Stimulated activated CD4-positive, alpha-beta T cell treated with anti-CD3 and anti-CD28 coated beads, Interleukin-1b, Interleukin-23, amount 100 ng/mL, for 48 hours (primary cell): ENCODE results near the gene TACSTD2.
"Not testable (repeated sequence)": the region's sequence is repeated elsewhere in the genome, so short reads cannot be mapped to it uniquely, and the experiment has no call there.

ENCODE experiments used
- DNase-seq: peaks from one replicate; pipeline ENCODE4 v3.0.0-alpha.2; 2020

The TACSTD2 gene

DNA sequence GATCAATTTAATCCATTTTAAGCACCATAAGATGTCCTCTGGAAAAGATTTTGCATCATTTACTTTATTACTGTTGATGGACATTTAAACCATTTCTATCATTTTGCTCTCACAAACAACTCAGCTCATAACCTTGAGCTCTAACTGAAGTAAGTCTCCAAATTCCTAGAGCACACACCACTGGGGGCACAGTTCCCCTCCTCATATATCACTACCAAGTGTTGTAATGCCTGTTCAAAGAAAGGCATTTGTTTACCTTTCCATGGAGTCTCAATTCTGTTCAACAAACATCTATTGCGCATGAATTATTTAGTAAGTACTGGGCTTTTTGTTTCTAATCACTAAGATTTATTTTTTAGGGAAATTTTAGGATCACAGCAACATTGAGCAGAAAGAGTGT, 21.7 kb downstream of the TACSTD2 start:
- DNase-seq = no peak

DNA sequence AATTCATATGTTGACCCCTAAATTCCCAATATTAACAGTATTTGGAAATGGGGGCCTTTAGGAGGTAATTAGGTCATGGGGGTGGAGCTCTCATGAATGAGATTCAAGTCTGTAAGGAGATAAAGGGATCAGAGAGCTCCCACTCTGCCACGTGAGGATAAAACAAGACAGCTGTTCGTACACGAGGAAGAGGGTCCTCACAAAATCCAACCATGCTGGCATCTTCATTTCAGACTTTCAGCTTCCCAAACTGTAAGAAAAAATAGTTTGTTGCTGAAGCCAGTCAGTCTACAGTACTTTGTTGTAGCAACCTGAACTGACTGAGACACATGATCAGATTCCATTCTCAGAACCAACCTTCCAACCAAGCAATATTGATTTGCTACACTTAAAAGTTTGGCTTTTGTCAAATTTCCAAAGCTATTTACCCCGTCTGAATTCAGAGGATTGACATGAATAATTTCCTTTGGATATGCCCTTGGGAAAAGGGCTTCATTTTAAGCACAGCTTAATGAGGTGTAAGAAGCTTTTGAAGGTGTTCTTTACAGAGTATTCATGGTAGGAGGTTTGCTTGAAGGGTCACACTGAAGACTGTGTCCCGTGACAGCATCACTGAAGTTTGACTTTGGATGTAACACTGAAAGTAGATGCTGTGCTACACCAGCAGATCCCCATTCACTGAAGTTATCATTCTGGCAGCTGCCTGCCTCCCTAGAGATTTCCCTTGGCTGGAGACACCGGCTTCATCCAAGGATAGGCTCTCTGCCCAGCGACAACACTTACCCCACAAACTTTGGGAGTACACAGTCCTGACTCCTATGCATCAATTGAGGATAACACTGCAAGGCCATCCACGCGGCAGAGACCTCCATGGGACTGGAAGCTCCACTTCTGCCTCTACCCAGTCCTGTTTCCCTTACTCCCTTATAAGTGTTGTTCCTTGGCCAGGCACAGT, 25.6 kb downstream of the TACSTD2 start:
- DNase-seq = no peak

DNA sequence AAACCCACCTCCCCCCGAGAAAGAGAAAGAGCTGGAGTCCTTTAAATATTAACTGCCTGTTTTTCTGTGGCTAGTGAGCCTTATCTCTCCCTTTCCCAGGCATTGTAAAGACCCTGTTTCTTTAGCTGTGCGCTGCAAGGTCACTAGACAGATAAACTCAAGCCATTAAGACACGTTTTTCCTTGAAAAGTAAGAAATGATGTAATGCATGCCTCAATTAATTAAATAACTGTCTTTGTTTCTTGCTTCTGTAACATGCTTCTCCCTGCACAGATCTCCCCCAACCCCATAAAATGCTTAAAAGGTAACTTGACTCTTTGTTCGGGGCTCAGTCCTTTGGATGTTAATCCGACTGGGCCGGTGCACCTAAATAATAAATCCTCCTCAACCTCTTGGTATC, 27.8 kb downstream of the TACSTD2 start:
- not testable (repeated sequence) for DNase-seq

DNA sequence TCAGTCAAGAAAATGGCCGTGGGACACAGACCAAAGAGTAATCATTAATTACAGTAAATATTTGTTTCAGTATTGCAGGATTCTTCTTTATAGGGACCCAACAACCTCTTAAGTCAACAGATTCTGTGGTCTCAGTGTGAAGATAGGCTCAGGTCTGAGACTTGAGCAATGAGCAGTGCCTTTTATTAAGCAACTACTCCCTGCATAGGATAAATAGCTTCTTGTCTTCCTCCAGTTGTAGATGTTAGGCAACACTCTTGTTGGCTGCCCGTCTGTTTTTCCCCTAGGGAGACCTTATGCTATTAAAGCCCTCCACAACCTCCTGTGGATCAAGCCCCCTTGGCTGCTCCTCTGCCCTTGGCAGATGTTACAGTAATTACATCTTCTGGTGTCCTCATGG, 28.7 kb downstream of the TACSTD2 start:
- no peak for DNase-seq

DNA sequence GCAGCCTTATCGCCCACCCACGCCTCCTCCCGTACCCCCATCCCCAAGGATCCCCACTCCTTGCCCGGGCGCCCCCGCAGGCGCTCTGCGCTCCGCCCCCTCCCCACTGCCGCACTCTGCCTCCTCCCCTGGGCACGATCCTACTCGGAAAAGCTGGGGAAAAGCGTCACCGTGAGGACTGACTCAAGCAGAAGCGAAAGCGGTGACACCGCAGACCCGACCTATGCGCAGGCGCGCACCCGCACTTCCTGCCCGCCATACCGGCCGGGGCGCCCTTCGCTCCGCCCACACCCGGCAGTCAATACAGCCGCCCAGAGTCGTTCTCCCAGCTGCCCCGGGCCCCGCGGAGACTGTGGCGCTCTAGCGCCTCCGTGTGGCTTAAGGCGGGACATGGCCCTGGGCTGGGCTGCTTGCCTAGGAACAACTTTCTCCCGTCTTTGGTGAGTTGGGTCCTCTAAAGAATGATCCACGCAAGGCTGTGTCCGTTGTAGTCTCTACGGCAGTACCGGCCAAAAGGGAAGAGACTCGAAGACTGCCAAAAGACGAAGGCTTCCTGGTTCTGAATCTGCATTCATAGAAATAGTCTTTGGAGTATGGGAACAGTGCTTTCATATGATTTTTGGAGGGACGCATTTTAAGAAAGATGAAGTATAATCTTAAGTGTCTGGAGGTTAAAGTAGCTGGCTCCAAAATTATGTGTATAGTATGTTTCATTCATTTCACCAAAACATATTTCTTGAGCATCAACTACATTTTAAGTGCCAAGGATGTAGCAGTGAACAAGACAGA, 30.3 kb downstream of the TACSTD2 start, which contains the start of gene OMA1:
TSS of gene OMA1 (minus strand) at position 207 of the 789 bp plus-strand sequence. CDS start 7,432 bp downstream, outside the sequence.
- DNase-seq = peak; percentile 97

DNA sequence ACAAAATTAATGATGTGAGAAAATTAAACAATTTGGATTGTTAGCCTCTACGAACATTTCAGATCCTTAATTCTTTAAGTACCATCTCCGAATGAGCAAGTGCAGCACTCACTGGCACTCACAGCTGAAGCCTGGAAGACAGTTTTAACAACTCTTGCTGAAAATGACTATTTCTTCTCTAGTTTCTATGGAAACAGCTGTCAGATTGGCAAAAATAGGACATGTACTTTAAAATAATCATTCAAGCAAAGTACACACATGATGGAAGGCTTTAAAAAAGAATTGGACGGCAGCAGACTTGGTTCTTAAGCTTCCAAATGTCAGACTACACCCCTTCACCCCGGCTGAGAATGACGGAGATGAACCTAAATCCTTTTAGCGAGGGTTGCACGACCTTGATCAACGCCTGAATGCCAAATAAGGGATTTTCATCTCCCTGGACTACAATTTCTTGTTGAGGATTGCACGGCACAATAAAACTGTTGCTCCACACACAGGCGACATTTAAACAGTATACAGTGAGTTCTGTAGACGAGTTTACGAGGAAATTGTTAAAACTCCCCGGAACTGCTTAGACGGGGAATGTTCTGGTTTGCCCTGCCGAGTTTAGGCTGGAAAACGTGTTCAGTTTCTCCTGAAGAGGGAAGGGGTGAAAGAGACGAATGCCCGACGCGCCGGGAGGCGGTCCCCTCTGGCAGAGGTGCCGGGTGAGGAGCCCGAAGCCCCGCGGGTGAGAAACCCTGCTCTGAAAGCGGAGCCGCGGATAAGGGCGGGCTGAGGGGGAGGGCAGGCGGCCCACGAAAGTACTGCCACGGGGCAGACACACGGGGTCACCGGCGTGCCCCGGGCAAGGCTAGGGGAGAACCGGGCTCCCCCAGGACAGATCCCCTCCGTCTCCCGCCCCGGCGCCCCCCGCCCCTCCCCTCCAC, 31.2 kb downstream of the TACSTD2 start:
- DNase-seq = peak; percentile 77

DNA sequence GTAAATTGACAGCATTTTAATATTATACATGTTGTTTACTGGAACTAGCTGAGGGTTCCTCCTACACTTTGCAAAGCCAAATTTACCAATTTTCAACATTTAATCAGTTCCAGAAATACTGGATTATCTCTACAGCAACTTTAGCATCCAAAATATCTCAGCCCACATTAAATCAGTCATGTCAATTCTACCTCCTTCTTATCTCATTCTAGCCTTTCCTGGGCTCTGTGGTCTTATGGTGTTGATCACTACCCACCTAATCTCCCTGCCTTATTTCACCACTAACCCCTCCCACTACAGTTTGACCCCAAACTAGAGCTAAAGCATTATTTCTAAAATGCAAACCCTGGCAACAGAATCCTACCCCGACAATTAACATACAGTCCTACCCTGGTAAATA, 33.8 kb downstream of the TACSTD2 start:
- no peak for DNase-seq

DNA sequence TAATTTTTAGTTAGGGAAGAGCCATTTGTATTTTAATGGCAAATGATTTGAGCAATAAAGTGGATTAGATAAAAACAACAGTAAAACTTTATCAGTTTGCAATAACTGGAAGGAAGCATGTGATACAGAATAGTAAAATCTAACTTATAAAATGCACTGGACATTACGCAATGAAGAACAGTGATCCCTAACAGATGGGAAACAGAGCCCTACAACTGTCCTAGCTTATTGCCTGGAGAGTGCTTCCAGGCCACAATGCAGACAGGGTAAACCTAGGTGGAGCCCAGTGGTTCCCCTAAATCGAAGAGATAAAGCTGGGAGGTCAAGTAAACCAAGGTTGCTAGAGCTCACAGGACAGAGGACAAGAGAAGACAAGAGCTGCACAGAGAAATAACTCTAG, 37.5 kb downstream of the TACSTD2 start:
- no peak for DNase-seq

DNA sequence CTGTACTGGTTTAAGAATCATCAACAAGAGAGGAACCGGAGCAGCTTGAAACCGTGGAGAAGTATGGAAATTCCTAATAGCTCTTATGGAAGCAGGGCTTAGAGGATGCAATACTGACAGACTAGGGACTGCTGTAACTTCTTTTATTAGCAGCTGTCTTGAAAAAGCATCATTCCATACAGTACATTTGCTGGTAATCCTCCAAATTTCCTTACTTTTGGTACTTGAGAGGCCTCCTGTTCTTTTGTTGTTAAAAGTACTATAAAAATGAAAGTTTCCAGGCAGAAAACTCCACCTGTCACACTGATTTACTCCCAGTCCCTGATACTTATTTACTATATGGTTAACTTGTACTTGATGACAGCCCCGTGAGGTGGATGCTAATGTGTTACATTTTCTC, 38.2 kb downstream of the TACSTD2 start:
- DNase-seq = no peak

DNA sequence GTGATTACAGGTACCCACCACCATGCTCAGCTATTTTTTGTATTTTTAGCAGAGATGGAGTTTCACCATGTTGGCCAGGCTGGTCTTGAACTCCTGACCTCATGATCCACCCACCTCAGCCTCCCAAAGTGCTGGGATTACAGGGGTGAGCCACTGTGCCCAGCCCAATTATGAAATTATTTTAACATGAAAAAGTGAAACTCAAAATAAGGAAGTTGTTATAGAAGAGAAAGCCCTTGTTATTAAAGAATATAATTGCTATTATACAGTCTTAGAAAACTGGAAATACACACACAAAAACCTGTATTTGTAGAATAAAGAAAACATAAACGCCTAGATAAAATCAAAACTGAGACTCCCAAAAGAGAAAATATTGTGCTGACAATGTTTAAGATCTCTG, 45.2 kb downstream of the TACSTD2 start:
- DNase-seq = not testable (repeated sequence)

DNA sequence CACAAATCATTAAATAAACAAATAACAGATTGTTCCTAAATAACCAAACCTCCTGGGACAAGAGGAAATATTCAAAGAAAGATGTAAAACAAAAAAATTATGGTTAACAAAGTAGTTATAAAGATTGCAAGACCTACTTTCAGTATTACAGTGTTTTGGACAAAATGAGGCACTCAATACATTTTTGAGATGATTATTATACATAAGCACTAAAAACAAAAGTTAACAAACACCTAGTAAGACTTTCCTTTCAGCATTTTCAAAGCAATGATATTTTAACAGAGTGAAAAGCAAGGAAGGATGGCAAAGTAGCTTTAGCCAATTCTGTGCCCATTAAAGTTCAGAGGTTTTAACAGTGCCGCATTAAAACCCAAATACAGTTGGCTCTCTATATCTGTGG, 47.8 kb downstream of the TACSTD2 start:
- no peak for DNase-seq

DNA sequence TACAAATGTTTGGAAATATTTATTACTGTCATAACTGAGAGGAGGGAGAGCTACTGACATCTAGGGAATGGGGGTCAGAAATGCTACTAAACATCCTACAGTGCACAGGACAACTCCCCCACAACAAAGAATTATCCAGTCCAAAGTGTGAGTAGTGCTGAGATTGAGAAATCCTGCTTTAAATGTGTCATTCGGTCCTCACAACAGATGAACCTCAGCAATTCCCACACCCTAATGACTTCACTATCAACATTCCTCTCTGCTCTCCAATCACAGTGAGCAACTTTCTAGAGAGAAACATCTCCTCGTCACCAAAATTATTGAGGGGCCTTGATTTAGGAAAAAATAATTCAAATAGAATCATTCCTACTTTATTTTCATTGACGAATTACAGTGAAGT, 48.5 kb downstream of the TACSTD2 start:
- no peak for DNase-seq
